Caki2 (cell line): ENCODE results near the gene TCAF1. TPM values are rescaled to one million over a fixed set of nuclear protein-coding genes. Genes with fewer than 3 reads are reported as not detected.
A peak's percentile ranks its signal among the peaks of the same experiment; 100 is the strongest.

Source experiments
- DNase-seq: peaks from one replicate; pipeline ENCODE4 v3.0.0-alpha.2; 2015; ENCODE audit warnings: low read depth
- in situ Hi-C: cut with HindIII; loops from 2 replicates; pipeline ENCODE4 v1.10.0; 2016; ENCODE audit warnings: low sequenced_read_pairs, low pct_unique_long_range_greater_than_20kb, mixed read lengths
- total RNA-seq: library from RNA; depleted of rRNA; stranded (reverse); fragments of >200 nt; shearing (Covaris generic); gene quantifications from 2 replicates; pipeline ENCODE4 v1.2.3, GENCODE V29; 2014; ENCODE audit warnings: low replicate concordance

TCAF1 gene
- total RNA-seq, 1 experiment from 2014 or later: 24.0 TPM

- in situ Hi-C loops: no loop called here
- DNase-seq: no peak
Measured at GRCh38 chr7:143908120-143908519, 6.1 kb upstream of the TCAF1 start.

GRCh38 chr7:143906895-143907294 lies 4.9 kb upstream of the TCAF1 start:
- DNase-seq: no peak
- in situ Hi-C loops: no loop called here

GRCh38 chr7:143906151-143906550 lies 4.2 kb upstream of the TCAF1 start:
- no peak for DNase-seq
- in situ Hi-C loops: no loop called here

GRCh38 chr7:143905509-143905908 lies 3.5 kb upstream of the TCAF1 start:
- DNase-seq: no peak
- in situ Hi-C loops: no loop called here

- in situ Hi-C loops: no loop called here
- no peak for DNase-seq
Measured at GRCh38 chr7:143902332-143902899, 440 bp upstream of the TCAF1 start.

- in situ Hi-C loops: no loop called here
Measured at GRCh38 chr7:143901332-143901667, 676 bp downstream of the TCAF1 start.

GRCh38 chr7:143900230-143900766 lies 1.7 kb downstream of the TCAF1 start:
- in situ Hi-C loops: no loop called here
- peak; percentile 34 for DNase-seq

More at GRCh38 chr7:143901332-143901667, 676 bp downstream of the TCAF1 start:
- no peak for DNase-seq

GRCh38 chr7:143898810-143899209 lies 3.2 kb downstream of the TCAF1 start:
- no peak for DNase-seq
- in situ Hi-C loops: no loop called here

GRCh38 chr7:143896667-143897066 lies 5.3 kb downstream of the TCAF1 start:
- DNase-seq: no peak
- in situ Hi-C loops: no loop called here

- no peak for DNase-seq
- in situ Hi-C loops: no loop called here
Measured at GRCh38 chr7:143892527-143893300, 9.3 kb downstream of the TCAF1 start.

- DNase-seq: no peak
- in situ Hi-C loops: no loop called here
Measured at GRCh38 chr7:143891457-143891856, 10.5 kb downstream of the TCAF1 start.

- in situ Hi-C loops: no loop called here
Measured at GRCh38 chr7:143890558-143890957, 11.4 kb downstream of the TCAF1 start.

GRCh38 chr7:143889068-143889467 lies 12.9 kb downstream of the TCAF1 start:
- no peak for DNase-seq

More at GRCh38 chr7:143890558-143890957, 11.4 kb downstream of the TCAF1 start:
- DNase-seq: no peak

GRCh38 chr7:143886826-143887477 lies 15.0 kb downstream of the TCAF1 start:
- in situ Hi-C loops: no loop called here
- DNase-seq: no peak

More at GRCh38 chr7:143889068-143889467, 12.9 kb downstream of the TCAF1 start:
- in situ Hi-C loops: no loop called here

GRCh38 chr7:143885951-143886350 lies 16.0 kb downstream of the TCAF1 start:
- DNase-seq: no peak

GRCh38 chr7:143884969-143885559 lies 16.9 kb downstream of the TCAF1 start:
- in situ Hi-C loops: no loop called here
- no peak for DNase-seq

More at GRCh38 chr7:143885951-143886350, 16.0 kb downstream of the TCAF1 start:
- in situ Hi-C loops: no loop called here

GRCh38 chr7:143884241-143884968 lies 17.6 kb downstream of the TCAF1 start:
- in situ Hi-C loops: no loop called here
- no peak for DNase-seq

GRCh38 chr7:143882604-143883078 lies 19.3 kb downstream of the TCAF1 start:
- no peak for DNase-seq
- in situ Hi-C loops: no loop called here
